Measurements from ENCODE around the gene DDAH1. TPM values are rescaled to one million over a fixed set of nuclear protein-coding genes. Genes with fewer than 3 reads are reported as not detected.

Gene DDAH1
- total RNA-seq, 1 experiment from 2014 or later: 87.9 TPM

DNA sequence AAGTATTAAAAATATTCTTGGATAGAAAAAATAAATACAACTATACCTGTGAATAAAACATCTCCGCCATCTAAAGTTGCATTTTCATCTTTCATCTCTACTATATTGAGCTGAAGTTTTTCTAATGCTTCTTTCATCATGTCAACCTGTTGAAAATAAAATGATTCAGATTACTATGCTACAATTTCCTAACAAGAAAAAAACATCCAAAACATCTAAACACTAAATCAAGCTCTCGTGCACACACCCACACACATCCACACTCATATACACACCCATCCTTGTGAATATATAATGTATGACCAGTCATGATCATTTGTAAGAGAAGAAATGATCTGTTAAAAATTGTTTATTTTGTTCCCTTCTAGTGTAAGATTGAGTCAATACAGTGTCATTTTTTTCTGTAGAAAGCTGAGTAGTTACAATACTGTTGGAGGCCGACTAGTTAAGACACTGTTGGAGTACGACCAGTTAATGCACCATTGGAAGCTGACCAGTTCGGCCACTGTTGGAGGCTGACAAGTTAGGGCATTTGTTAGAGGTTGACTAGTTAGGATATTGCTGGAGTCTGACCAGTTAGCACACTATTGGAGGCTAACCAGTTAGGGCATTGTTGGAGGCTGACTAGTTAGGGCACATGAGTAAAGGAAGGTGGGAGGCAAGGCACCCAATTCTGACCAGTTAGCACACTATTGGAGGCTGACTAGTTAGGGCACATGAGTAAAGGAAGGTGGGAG lies 106.1 kb downstream of the DDAH1 start:
- intact Hi-C loops (cut with micrococcal nuclease; ENCODE audit: unreplicated experiment): no loop called here
- no peak for DNase-seq

DNA sequence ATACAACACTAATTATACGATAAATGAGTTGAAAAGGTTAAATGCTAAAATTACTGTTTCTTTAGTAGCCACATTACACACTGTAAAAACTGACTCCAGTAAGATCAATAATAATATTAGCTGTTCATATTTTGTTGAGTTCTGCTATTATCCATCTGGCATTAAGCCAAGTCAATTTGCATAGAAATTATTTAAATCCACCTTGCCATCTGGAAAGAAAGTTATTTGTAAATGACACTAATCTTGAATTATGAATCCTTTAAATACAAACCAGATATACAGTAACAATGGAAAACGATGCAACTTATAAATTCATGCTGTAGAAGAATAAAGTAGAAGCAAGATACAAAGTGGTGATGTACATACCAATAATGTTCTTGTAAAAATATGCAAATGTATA lies 107.1 kb downstream of the DDAH1 start:
- TF ChIP-seq, protein P1, sequence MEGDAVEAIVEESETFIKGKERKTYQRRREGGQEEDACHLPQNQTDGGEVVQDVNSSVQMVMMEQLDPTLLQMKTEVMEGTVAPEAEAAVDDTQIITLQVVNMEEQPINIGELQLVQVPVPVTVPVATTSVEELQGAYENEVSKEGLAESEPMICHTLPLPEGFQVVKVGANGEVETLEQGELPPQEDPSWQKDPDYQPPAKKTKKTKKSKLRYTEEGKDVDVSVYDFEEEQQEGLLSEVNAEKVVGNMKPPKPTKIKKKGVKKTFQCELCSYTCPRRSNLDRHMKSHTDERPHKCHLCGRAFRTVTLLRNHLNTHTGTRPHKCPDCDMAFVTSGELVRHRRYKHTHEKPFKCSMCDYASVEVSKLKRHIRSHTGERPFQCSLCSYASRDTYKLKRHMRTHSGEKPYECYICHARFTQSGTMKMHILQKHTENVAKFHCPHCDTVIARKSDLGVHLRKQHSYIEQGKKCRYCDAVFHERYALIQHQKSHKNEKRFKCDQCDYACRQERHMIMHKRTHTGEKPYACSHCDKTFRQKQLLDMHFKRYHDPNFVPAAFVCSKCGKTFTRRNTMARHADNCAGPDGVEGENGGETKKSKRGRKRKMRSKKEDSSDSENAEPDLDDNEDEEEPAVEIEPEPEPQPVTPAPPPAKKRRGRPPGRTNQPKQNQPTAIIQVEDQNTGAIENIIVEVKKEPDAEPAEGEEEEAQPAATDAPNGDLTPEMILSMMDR (IDR thresholded peaks at IDR 0.05; ENCODE audit: insufficient read depth in 1 of 2, low read depth in 1 of 2, low read length in 1 of 2, severe bottlenecking in 1 of 2, unreplicated experiment in 1 of 2): no peak
- no TSS peak for BruUV-seq (replicated peaks)
- Mint-ChIP-seq H3K4me1 (ENCODE audit: low read depth, unreplicated experiment) (no peaks in the 10 kb centered on the region), H3K9me3 (ENCODE audit: unreplicated experiment) (no peaks in the 10 kb centered on the region), H3K27ac (ENCODE audit: unreplicated experiment) (no peak overlapping the region), H3K4me3 (ENCODE audit: unreplicated experiment) (no peak overlapping the region), H3K27me3 (ENCODE audit: insufficient read depth, unreplicated experiment) (no peaks in the 10 kb centered on the region), H3K36me3 (ENCODE audit: insufficient read depth, unreplicated experiment) (no peaks in the 10 kb centered on the region)
- no peaks in the 10 kb centered on the region for H3K9me3 ChIP-seq
- intact Hi-C loops (cut with micrococcal nuclease; ENCODE audit: unreplicated experiment): no loop called here
- no peak overlapping the region for H3K4me3 ChIP-seq (ENCODE audit: low read depth, low read length)
- no peaks in the 10 kb centered on the region for H3K4me1 ChIP-seq
- ChIA-PET CTCF (no interaction called here), POLR2A (no interaction called here)
- H3K36me3 ChIP-seq (ENCODE audit: control insufficient read depth, insufficient read depth, low read length): no peaks in the 10 kb centered on the region
- H3K27me3 ChIP-seq (replicated peaks; ENCODE audit: control insufficient read depth, insufficient read depth, low read length): no peaks in the 10 kb centered on the region
- no peak for DNase-seq

More for the DNA sequence above, 106.1 kb downstream of the DDAH1 start:
- no peaks in the 10 kb centered on the region for H3K36me3 Mint-ChIP-seq (ENCODE audit: insufficient read depth, unreplicated experiment)
- BruUV-seq (replicated peaks): no TSS peak
- no peak overlapping the region for H3K4me3 Mint-ChIP-seq (ENCODE audit: unreplicated experiment)
- H3K4me1 Mint-ChIP-seq (ENCODE audit: low read depth, unreplicated experiment): no peaks in the 10 kb centered on the region
- no peaks in the 10 kb centered on the region for H3K4me1 ChIP-seq
- ChIA-PET CTCF (no interaction called here), POLR2A (no interaction called here)
- H3K9me3 Mint-ChIP-seq (ENCODE audit: unreplicated experiment): no peaks in the 10 kb centered on the region
- no peaks in the 10 kb centered on the region for H3K27me3 Mint-ChIP-seq (ENCODE audit: insufficient read depth, unreplicated experiment)
- no peaks in the 10 kb centered on the region for H3K9me3 ChIP-seq
- no peaks in the 10 kb centered on the region for H3K27me3 ChIP-seq (replicated peaks; ENCODE audit: control insufficient read depth, insufficient read depth, low read length)
- no peaks in the 10 kb centered on the region for H3K36me3 ChIP-seq (ENCODE audit: control insufficient read depth, insufficient read depth, low read length)
- TF ChIP-seq, protein P1 (IDR thresholded peaks at IDR 0.05; ENCODE audit: insufficient read depth in 1 of 2, low read depth in 1 of 2, low read length in 1 of 2, severe bottlenecking in 1 of 2, unreplicated experiment in 1 of 2): no peak
- no peak overlapping the region for H3K4me3 ChIP-seq (ENCODE audit: low read depth, low read length)
- H3K27ac Mint-ChIP-seq (ENCODE audit: unreplicated experiment): no peak overlapping the region

DNA sequence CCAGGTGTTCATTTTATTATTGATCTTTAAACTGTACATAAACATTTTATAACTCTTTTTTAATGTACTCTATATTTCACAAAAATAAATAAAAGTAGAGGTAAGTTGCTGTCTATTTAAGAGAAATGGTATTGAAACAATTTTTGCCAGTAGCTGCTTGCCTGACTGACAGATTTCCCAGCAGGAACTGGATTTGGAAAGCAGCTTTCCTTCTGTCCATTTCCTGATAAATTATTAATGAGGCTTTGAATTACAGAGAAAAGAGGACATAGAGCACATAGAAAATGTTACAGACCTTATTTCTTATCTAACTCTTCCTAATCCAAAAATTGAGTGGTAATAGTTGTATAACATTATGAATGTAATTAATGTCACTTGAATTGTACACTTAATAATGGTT lies 108.8 kb downstream of the DDAH1 start:
- no peaks in the 10 kb centered on the region for H3K4me1 ChIP-seq
- Mint-ChIP-seq H3K27me3 (ENCODE audit: insufficient read depth, unreplicated experiment) (no peaks in the 10 kb centered on the region), H3K4me1 (ENCODE audit: low read depth, unreplicated experiment) (no peaks in the 10 kb centered on the region), H3K27ac (ENCODE audit: unreplicated experiment) (no peak overlapping the region), H3K9me3 (ENCODE audit: unreplicated experiment) (no peaks in the 10 kb centered on the region), H3K36me3 (ENCODE audit: insufficient read depth, unreplicated experiment) (no peaks in the 10 kb centered on the region), H3K4me3 (ENCODE audit: unreplicated experiment) (no peak overlapping the region)
- no TSS peak for BruUV-seq (replicated peaks)
- intact Hi-C loops (cut with micrococcal nuclease; ENCODE audit: unreplicated experiment): no loop called here
- no peaks in the 10 kb centered on the region for H3K9me3 ChIP-seq
- ChIA-PET POLR2A (no interaction called here), CTCF (no interaction called here)
- no peaks in the 10 kb centered on the region for H3K36me3 ChIP-seq (ENCODE audit: control insufficient read depth, insufficient read depth, low read length)
- no peak for DNase-seq
- TF ChIP-seq, protein P1 (IDR thresholded peaks at IDR 0.05; ENCODE audit: insufficient read depth in 1 of 2, low read depth in 1 of 2, low read length in 1 of 2, severe bottlenecking in 1 of 2, unreplicated experiment in 1 of 2): no peak
- H3K27me3 ChIP-seq (replicated peaks; ENCODE audit: control insufficient read depth, insufficient read depth, low read length): no peaks in the 10 kb centered on the region
- H3K4me3 ChIP-seq (ENCODE audit: low read depth, low read length): no peak overlapping the region

Measured in Caco-2 (cell line).